ENCODE measurements around the gene ZC2HC1C.
"Not testable (repeated sequence)": the region's sequence is repeated elsewhere in the genome, so short reads cannot be mapped to it uniquely, and the experiment has no call there.

Gene ZC2HC1C

GRCh38 chr14:75098212-75098611, 28.8 kb downstream of the ZC2HC1C start:
- DNase-seq, result no peak

DNA sequence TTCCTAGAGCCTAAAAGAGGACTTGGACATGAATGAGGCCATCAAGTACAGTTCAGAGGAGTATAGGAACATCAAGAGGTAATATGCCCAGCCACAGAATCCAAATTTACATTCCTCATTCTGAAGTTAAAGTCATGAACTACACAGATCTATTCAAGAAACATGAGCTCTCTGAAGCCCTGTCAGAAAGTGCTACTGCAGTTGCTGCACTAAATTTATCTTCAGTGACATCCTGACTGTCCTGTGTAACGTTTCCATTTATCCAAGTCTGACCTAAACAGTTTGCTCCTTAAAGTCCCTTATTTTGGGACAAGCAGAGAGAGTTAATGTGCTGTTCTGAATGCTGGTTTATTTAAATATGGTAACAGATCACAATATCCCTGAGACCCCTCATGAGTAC, 29.2 kb downstream of the ZC2HC1C start:
- no peak for DNase-seq

DNA sequence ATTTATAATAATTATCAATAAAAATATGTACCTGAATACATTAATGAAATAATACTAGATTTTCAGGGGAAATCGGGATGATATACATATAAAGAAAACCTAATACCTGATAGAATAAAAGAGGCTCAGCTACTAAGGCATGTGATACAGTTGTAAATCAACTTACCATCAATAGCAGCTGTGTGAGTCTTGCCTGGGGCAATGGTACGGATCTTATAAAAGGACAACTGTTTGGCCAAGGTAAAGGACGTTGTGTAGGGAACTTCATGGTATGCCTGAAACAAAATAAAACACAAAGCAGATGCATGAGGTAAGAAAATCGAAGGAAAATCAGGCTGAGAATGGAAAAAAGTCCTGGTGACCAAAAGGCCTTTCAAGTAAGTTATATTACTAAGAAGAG, 32.0 kb downstream of the ZC2HC1C start:
- DNase-seq, result no peak

DNA sequence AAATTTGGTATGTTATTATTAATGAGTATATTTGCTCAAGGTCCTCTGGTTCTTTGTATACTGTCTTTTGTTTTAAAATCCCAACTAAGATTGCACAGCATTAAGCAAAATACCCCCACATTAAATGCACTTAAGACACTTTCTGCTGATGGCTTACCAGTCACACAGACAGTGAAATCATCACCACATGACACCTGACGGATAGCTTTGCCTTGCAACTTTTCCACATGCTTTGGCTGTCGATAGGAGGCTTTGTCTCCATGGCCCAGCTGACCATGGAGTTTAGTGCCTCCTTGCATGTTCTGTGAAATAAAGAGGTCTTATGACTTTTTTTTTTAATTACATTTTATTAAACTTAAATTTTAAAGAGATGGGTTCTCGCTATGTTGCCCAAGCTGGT, 37.7 kb downstream of the ZC2HC1C start:
- no peak for DNase-seq

GRCh38 chr14:75109877-75110276, 40.4 kb downstream of the ZC2HC1C start:
- DNase-seq, result no peak

DNA sequence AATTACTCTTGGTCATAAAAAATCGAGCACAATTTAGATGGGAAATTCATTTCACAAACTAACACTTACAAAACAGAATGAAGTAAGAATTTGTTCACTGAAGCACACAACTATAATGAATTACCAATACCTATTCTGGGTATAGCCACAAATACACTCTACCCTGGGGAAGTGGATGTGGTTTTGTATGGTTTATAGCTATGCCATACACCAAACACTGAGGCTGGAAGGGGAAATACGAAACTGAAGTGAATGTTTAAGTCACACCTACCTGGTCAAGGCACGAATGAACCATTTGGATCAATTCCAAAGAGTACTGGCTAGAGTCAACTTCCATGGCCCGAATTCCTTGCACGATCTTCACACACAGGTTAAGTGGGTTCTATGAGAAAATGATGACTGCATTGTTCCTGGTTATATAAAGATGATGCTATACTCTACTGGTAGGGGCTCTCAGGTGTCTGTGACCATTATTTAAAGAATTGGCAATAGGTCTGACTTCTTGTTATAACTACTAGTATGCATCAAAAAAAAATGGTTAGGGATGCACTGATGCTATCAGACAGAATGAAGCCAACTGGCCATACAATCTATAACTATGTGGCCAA, 44.6 kb downstream of the ZC2HC1C start:
- DNase-seq, result no peak

GRCh38 chr14:75119056-75119455, 49.6 kb downstream of the ZC2HC1C start:
- no peak for DNase-seq

DNA sequence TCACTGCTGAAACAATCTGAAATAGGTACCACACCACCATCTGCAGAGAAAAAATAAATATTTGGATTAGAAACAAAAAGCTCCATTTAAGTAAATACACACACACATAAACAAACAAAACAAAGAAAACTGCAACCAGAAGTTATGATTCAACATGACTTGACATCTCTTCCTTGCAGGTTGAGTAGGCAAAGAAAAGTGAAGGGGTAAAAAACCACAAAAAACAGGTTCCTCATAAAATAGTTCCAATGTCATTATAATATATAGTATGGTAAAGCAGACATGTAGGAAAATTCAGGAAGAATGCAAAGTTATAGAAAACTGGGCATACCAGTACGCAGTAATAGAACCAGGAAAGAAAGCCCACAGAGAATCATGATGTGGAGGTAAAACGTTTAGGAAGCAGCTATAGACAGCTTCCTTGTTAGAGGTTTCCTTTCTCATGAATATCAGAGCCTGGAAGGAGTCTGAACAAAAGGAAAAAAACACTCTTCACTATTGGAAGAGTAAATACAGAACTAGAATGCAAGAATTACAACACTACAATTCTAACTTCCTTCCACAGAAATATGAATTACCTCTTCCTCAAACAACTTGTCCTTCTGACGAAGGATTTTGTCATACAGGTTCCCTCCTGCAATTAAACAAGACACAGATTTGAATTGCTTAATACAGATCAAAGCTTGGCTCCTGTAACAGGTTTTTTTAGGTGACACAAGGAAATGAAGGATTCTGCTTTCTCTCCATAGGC, 51.3 kb downstream of the ZC2HC1C start:
- DNase-seq, result no peak

DNA sequence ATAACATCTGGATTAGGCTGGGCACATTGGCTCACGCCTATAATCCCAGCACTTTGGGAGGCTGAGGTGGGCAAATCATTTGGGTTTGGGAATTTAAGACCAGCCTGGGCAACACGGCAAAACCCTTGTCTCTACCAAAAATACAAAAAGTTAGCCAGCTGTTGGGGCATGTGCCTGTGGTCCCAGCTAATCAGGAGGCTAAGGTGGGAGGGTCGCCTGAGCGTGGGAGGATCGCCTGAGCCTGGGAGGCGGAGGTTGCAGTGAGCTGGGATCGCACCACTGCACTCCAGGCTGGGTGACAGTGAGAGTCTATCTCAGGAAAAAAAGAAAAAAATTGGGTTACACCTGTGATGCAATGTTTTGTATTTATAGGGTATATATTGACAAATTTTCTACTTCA, 52.1 kb downstream of the ZC2HC1C start:
- no peak for DNase-seq

GRCh38 chr14:75123991-75124390, 54.5 kb downstream of the ZC2HC1C start:
- DNase-seq, result peak in 1 of 2 experiments; percentile 31

DNA sequence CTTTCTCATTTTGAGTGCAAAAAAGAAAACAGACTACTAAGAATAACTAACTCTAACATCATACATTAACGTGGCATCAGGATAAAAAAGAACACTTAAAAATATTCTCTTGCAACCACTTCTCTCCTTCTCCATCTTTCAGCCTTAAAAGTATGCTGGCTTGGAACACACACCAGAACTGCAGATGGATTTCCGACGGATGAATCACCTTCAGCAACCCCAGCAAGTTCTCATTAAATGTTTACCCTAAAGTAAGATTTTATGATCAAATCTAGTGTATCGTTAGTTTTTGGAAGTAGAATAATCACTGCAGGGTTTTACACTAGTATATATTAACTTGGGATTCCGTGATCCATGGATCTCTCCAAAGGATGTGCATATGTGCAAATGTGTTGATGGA, 56.2 kb downstream of the ZC2HC1C start:
- no peak for DNase-seq

- DNase-seq, result no peak
Measured at GRCh38 chr14:75126121-75126544, 56.7 kb downstream of the ZC2HC1C start.

DNA sequence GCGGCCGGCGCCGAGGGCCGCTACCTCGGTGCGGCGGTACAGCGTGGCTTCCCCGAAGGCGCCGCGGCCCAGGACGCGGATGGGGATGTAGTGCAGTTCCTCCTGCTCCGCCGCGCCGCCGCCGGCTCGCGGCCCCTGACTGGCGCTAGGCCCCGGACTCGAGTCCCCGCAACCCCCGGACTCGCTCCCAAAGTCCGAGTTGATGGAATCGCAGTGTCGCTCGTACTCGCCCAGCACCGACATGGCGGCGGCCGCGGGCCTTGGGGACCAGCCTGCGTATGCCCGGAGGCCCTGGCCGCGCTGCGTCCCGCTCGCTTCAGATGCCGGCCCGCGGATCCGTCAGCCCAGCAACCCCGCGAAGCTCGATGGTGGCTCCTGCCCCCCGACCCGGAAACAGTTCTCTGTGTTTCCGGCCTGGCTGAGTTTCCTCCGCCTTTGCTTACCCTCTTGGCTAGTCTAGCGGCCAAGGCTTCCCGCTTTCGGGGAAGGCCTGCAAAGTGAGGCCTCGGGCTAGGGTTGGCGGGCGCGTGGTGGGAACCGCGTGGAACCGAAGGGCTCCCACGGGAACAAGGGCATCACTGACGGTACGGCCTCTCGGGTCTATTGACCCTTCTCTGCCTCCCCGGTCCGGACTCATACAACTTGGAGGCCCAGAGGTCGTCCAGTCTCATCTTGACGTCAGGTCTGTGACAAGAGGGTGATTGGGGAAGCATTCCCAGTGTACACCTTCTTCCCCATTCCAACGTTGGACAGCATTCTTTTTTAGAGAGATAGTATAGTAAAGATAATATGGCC, 57.4 kb downstream of the ZC2HC1C start, which contains the start of gene NEK9:
Gene NEK9 (minus strand): TSS at position 370 of the 795 bp plus-strand sequence. CDS start 127 bp downstream, at position 243.
- peak; percentile 92 to 94 for DNase-seq

DNA sequence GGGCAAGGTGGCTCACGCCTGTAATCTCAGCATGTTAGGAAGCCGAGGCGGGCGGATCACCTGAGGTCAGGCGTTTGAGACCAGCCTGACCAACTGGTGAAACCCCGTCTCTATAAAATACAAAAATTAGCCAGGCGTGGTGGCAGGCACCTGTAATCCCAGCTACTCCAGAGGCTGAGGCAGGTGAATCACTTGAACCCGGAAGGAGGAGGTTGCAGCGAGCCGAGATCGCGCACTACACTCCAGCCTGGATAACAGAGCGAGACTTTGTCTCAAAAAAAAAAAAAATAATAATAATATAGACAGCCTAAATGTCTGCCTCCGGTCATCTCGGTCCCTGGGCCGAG, 58.0 kb downstream of the ZC2HC1C start:
- not testable (repeated sequence) for DNase-seq

DNA sequence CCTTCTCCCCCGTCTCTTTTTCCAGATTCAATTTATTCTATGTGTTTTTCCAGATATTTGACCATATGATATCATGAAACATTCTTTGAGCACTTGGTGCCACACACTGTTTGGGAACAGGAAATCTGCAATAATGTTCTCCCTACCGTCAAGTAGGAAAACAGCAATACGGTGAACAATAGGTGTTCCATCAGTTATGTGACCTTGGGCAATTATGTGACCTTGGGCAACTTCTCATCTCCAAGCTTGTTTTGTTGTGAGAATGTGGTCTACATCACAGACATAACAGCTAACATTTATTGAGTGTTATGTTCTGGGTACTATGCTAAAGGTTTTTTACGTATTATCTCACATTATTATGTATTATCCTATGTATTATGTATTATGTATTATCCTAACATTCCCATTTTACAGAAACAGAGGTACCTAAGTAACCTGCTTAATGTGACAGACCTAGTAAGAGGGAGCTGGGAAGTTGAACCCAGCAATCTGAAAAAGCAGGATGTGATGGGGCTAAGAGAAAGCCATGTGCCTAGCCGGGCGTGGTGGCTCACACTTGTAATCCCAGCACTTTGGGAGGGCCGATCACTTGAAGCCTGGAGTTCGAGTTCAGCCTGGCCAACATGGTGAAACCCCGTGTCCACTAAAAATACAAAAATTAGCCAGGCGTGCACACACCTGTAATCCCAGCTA, 58.6 kb downstream of the ZC2HC1C start:
- DNase-seq, result no peak

DNA sequence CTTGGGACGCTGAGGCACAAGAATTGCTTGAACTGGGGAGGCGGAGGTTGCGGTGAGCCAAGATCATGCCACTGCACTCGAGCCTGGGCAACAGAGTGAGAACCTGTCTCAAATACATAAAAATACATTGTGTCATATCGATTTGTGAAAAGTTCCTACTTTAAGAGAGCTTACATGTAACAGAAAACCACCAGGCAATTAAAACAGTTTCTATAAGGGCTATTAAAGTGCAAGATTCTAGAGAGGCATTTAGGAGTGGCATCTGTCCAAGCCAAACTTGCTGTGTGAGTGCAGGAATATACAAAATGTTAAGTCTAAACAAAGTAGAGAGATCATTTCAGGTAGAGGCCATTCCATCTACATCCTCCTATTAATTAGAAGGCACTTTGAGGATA, 59.2 kb downstream of the ZC2HC1C start:
- DNase-seq, result no peak

Measured in activated T-cell treated with anti-CD3 and anti-CD28 coated beads, Interleukin-2, amount 50 U/mL, for 48 hours (primary cell).